Measurements from ENCODE around the gene CDH6. TPM values are rescaled to one million over a fixed set of nuclear protein-coding genes. Genes with fewer than 3 reads are reported as not detected.

CDH6 gene
- total RNA-seq, 4 donors from 2014 or later, result 1.3 to 6.8 (median 2.2) TPM

GRCh38 chr5:31161781-31162181 lies 31.7 kb upstream of the CDH6 start:
- no peak for TF ChIP-seq CTCF (IDR thresholded peaks at IDR 0.05; ENCODE audit: low read depth)

GRCh38 chr5:31165729-31166128 lies 27.8 kb upstream of the CDH6 start:
- no peak for TF ChIP-seq CTCF (IDR thresholded peaks at IDR 0.05; ENCODE audit: low read depth)

GRCh38 chr5:31169379-31169778 lies 24.1 kb upstream of the CDH6 start:
- no peak for TF ChIP-seq CTCF (IDR thresholded peaks at IDR 0.05; ENCODE audit: low read depth)

- TF ChIP-seq CTCF (IDR thresholded peaks at IDR 0.05; ENCODE audit: low read depth), result no peak
Measured at GRCh38 chr5:31172881-31173280, 20.6 kb upstream of the CDH6 start.

GRCh38 chr5:31173614-31174013 lies 19.9 kb upstream of the CDH6 start:
- TF ChIP-seq CTCF (IDR thresholded peaks at IDR 0.05; ENCODE audit: low read depth), result no peak

GRCh38 chr5:31181376-31181987 lies 12.0 kb upstream of the CDH6 start:
- no peak for TF ChIP-seq CTCF (IDR thresholded peaks at IDR 0.05; ENCODE audit: low read depth)

GRCh38 chr5:31182136-31182535 lies 11.3 kb upstream of the CDH6 start:
- TF ChIP-seq CTCF (IDR thresholded peaks at IDR 0.05; ENCODE audit: low read depth), result no peak
